GM15510 (cell line): Measurements from ENCODE around the gene ATXN1.

Experiments used
- POLR2A ChIP-seq: IDR thresholded peaks from 3 replicates; pipeline ENCODE4 v1.6.1; 2011; ENCODE audit warnings: borderline replicate concordance; ENCODE audit not compliant: insufficient read length; ENCODE audit errors: extremely low read depth

ATXN1 gene

DNA sequence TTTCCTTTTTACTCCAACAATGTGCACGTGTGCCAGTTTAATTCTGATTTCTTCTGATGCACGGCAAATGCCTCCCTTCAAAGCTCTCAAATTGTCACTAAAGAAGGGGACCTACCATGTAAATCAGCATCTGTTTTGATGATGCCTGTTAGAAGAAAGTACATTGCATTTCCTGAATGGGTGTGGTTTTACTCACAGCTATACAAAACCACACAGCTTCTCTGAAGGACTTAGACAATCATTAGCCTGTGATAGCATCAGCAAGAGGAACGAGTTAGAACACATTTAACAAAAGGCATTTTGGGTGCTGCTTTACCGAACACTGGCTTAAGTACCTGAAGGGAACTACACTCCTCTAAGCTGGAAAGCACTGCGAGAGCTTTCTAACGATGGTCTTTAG is 109.4 kb downstream of the ATXN1 start:
- no peak for TF ChIP-seq POLR2A

DNA sequence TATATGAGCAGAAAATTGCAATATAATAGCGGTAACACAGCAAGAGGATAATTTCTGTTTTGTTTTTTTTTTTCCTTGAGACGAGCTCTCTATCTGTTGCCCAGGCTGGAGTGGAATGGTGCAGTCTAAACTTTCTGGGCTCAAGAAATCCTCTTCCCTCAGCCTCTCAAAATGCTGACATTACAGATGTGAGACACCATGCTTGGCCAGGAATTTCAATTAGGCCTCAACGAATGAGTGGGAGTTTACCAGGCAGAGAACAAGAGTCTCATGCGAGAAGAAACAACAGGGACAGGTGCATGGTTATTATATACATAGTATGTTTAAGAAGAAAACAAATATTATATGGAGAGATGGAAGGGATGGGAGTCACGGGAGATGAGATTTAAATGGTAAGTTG is 111.4 kb downstream of the ATXN1 start:
- TF ChIP-seq POLR2A = no peak

DNA sequence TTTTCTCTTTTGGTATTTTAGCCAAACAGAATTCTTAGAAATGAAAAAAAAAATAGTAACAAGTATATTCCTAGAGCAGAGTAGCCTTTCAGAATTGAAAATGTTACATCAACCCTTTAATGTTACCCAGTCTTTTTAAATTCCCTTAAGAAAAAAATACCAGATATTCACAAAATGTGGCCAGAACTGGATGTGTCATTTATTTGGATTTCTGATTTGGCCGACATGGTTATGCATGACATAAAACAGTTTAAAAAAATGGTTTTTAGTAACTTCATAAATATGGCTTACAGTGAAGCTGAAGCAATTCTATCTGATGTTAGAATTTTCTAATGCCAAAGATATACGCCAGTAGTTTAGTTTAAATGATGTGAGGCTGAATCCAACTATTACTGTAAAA is 112.0 kb downstream of the ATXN1 start:
- no peak for TF ChIP-seq POLR2A

DNA sequence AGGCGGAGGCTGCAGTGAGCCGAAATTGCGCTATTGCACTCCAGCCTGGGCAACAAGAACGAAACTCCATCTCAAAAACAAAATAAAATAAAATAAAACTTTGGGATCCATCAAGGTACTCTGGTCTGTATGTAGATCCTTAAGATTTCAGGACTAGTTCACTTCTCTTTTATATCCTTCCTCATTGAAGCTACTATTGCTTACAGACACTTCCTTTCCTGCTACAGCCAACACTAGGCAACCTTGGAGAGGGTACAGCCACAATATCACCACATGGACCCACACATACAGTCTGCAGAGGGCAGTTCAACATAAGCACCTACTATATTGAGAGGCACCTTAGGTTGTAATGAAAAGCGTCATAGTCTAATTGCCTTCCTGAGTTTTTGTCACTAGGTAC is 113.3 kb downstream of the ATXN1 start:
- TF ChIP-seq POLR2A = no peak

DNA sequence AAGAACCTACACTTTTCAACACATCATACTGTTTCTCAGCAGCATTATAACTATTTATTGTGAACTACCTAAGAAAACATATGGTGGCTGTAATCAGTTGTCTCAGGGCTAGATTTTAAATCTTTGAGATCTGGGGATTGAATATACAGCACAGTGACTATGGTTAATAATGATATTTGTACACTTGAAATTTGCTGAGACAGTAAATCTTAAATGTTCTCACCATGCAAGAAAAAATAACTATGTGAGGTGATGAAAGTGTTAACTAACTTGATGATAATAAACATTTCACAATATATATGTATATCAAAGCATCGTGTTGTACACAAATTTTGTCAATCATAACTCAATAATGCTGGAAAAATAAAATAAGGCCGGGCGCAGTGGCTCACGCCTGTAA is 113.8 kb downstream of the ATXN1 start:
- no peak for TF ChIP-seq POLR2A

DNA sequence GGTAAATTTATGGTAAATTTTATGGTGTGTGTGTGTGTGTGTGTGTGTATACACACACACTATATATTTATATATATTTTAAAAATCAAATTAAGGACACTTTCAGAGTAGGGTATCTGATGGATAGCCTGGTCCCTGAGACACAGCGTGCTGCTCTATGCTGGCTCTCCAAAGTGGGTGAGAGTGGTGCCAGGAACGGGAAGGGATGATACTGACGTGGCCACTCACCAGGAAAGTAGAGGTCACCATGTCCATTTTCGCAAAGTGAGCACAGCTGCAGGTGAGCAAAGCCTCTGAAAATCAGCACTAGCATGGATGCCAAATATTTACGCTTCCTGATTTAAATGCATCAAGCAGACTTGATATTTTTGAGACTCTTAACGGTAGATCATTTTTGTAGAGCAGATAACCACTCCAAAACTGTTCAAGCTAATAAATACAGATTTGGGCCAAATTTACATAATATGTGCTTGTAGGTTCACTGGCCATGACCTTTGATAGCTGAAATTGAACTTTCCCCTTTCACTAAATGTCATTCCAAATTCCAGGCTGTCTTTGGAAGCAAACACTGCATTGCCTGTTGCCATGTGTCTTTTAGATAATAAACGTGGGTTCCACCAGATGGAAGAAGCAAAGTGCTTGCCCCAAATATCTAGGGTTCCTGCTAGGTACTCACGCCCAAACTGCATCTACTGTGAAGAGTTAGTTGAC is 116.6 kb downstream of the ATXN1 start:
- TF ChIP-seq POLR2A = no peak

DNA sequence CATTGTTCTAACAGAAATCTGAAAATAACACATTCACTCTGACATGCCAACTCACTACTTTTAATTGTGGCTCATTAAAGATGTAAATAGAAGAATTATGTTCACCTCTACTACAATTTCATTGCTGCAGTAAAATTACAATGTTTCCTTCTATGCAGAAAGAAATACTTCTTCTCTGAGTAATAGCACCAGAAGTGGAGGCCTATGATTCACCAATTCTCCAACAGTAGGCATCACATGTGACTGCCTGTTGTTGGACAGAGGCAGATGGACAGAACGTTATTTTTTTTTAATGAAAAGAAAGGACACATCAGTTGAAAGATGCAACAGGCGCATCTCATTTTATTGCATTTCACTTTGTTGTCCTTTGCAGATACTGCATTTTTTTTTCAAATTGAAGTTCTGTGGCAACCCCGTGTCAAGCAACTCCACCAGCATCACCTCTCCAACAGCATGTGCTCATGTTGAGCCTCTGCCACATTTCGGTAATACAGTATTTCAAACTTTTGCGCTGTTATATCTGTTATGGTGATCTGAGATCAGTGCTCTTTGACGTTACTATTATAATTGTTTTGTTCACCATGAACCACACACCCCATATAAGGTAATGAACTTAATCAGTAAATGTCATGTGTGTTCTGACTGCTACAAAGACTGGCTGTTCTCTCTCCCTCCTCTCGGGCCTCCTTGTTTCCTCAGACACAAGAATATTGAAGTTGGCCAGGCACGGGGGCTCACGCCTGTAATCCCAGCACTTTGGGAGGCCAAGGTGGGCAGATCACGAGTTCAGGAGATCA is 121.4 kb downstream of the ATXN1 start:
- TF ChIP-seq POLR2A = no peak

DNA sequence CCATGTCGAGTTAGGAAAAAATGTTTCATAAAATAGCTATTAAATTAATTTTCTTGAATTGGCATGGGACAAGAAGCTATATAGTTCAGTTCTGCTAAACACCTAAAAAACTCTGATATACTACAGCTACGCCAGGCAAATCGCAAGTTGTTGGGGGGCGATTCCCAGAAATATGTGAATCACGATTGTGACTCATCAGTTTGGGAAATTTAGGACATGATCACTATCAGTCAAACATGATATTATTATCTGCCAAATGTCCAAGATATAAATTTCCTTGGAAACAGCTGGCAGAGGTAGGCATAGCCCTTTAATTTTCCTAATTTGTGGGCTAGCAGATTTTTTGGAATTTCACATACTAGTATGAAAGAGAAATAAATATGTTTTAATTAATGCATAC is 123.6 kb downstream of the ATXN1 start:
- no peak for TF ChIP-seq POLR2A

DNA sequence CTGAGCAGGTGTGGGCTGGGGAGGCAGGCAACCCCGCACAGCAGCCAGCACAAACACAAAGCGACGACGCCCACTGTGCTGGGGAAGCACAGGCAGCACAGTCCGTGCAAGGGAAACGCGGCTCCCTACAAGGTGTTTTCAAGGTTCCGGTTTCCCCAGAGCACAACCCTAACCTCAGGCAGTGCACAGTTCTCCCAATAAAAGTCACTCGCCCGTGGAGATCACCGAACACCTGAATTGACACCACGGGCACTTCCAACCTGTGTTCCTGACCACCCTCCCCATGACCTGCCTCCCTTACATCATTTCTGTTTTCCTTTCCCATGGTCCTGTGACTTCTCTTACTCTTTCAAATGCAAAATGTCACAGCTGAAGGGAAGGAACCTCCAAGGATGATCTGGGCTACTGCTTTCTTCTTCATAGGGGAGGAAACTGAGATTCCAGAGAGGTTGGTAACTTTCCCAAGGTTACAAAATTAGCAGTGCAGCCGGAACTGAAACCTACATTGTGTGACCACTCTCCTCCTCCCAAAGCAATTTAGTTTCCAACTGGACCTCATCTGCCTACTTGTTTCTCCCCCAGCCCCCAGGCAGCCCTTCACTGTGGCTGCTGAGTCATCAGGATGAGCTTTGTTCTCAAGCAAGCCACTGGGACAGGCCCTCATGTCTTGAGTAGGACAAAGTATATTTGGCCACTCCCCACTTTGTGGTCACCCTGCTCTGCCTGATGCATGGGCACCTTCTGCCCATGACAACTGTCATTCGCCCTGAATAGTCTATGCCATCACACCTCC is 125.3 kb downstream of the ATXN1 start:
- no peak for TF ChIP-seq POLR2A

DNA sequence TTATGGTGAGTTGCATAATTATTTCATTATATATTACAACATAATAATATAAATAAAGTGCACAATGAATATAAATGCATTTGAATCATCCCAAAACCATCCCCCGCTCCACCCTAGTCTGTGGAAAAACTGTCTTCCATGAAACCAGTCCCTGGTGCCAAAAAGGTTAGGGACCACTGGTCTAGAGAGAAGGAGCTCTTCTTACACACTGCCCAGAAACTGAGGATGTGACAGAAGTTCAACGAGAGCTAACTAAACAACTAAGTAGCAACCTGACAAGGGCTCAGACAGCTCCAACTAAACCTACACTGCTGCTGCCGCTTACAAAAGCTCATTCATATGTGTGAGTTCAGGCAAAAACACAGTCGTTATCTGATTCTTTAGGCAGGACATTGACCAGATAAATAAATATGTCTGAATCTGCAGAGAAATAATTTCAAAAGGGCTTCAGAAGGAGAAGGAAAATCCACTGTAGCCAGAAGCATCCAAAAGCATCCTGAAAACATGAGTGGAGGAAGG is 125.9 kb downstream of the ATXN1 start:
- TF ChIP-seq POLR2A = no peak

DNA sequence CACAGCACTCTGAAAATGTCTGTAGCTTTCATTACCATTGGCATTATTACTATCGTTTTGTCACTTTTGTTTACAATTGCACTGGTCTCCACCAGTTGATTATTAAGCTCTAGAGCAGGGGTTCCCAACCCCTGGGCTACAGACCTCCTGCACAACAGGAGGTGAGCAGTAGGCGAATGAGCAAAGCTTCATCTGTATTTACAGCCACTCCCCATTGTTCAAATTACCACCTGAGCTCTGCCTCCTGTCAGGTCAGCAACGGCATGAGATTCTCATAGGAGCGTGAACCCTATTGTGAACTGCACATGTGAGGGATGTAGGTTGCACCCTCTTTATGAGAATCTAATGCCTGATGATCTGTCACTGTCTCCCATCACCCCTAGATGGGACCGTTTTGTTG is 126.4 kb downstream of the ATXN1 start:
- TF ChIP-seq POLR2A = no peak

DNA sequence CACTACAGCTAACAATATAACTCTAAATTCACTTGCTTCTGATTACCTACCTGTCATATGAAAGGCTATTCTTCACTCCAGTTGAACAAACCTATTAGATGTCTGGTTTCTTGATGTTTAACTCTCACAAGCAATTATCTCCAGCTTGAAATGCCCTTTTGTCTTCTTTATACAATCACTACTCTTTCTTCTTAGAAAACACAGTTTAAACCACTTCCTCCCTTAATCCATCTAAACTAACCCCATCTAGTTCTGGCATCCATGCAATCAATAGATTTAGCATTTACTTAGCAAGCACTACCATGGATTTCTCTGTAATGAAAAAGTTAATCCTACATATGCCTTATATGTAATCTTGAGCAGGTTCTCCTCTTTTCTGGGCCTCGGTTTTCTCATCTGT is 127.3 kb downstream of the ATXN1 start:
- TF ChIP-seq POLR2A = no peak

DNA sequence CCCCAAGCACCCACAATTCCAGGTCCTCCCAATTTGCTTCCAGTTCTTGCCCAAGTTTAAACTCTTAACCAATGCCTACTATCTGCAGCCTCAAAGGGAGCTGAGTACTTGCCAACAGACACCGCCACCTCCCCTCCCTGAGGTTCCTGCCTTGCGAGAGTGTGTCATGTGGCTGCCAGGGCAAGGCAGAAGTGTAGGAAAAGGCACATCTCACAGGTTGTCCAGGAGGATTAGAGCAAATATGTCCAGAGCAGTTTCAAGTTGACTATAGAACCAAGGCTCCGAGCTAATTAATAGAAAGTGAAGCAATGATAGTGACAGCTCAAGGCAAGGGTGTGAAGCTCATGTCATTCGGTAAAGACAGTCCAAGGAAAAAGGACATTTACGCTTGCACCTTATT is 127.8 kb downstream of the ATXN1 start:
- TF ChIP-seq POLR2A = no peak

DNA sequence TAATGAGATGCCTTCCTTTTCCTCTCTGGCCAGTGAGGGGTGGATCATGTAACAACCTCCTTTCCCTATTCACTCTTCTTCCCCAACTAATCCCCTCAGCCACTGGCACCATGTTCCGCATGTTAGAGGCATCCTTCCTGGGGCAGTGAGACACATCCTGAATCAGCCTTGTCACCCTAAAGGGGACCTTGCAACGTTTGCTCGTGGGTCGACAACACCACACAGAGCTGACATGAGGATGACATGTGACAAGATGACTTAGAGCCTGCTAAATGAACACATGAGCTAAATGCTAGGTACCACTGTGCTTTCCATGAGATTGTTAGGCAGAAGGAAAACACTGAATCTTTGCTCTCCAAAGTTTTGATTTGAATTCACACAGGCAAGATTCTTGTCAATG is 129.2 kb downstream of the ATXN1 start:
- TF ChIP-seq POLR2A = no peak

DNA sequence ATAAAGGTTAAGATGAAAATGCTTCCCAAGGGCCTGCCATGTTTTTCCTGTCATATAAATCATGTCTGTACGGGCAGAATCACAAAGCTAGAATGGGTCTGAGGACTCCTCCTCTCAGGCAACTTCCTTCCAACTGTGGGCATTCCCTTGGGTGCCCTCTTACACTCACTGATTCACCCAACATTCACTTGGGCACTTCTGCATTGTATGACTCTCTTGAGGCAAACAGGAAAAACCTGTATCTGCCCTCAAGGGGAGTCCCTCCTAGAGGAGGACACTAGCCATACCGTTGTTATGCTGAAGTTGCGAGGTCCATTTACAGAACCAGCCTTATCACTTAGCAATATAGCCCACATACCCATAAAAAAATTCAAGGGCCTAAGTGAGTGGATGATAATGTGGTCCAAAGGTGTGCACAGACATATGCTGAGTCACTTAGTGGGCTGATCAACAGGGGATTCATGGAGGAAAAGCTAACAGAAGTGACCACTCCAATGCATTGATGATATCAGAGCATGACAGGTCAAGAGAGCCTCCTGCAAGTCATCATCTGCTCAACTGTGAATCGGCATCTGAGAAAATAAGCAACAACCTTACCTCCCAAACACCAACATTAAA is 131.1 kb downstream of the ATXN1 start:
- TF ChIP-seq POLR2A = no peak
